Left ventricle myocardium inferior (tissue), 1 donor: ENCODE measurements around the gene PKP1. TPM values are rescaled to one million over a fixed set of nuclear protein-coding genes. Genes with fewer than 3 reads are reported as not detected.

ENCODE experiments used
- DNase-seq: peaks from one replicate; pipeline ENCODE4 v3.0.0-alpha.2; 2020
- H3K27ac ChIP-seq: fragments of 200-600 bp; replicated peaks from 2 replicates; pipeline ENCODE4 v1.8.0; 2021
- H3K27me3 ChIP-seq: fragments of 200-600 bp; 2 replicates; pipeline ENCODE4 v1.8.0; 2021; ENCODE audit warnings: low read depth
- H3K36me3 ChIP-seq: fragments of 200-600 bp; 2 replicates; pipeline ENCODE4 v1.8.0; 2021
- H3K4me1 ChIP-seq: fragments of 200-600 bp; 2 replicates; pipeline ENCODE4 v1.8.0; 2021
- H3K4me3 ChIP-seq: fragments of 200-600 bp; 2 replicates; pipeline ENCODE4 v1.8.0; 2021; ENCODE audit warnings: mild to moderate bottlenecking, moderate library complexity
- H3K9me3 ChIP-seq: fragments of 200-600 bp; replicated peaks from 2 replicates; pipeline ENCODE4 v1.8.0; 2021
- intact Hi-C: fragments of 100-400 bp; cut with micrococcal nuclease; formaldehyde crosslinking; loops from one replicate; pipeline ENCODE4 v1.11.0; 2022
- total RNA-seq: library from RNA; stranded (reverse); fragmentation: NEBNext Ultra II Directional; extraction: Animal tissue kit (Norgen Biotek cat#: 25700); gene quantifications from one replicate; pipeline ENCODE4 v1.2.1, GENCODE V29; 2021
- TF ChIP-seq, protein P1 (sequence below): fragments of 200-600 bp; IDR thresholded peaks from 2 replicates; pipeline ENCODE4 v1.8.0; 2021; ENCODE audit warnings: antibody characterized with exemption, mild to moderate bottlenecking, borderline replicate concordance
- donor health status: DM: no; HTN: yes; CAD: no; lungs with severe emphysema.

PKP1 gene
- total RNA-seq, 1 donor from 2014 or later: 0.38 TPM

DNA sequence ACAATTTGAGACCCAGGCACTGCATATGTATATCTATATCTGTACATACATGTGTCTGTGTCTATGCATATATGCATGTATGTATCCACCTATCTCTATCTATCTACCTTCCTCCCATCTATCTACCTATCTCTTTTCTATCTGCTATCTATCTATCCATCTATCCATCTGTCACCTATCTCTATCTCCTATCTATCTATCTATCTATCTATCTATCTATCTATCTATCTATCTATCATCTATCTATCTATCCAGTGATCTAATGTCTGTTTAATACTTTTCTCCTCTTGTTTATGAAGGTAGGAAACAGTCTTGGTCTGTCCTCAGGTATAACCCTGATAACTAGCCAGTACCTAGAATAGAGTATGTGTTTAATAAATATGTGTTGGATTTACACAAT is 68.3 kb downstream of the PKP1 start:
- TF ChIP-seq, protein P1, sequence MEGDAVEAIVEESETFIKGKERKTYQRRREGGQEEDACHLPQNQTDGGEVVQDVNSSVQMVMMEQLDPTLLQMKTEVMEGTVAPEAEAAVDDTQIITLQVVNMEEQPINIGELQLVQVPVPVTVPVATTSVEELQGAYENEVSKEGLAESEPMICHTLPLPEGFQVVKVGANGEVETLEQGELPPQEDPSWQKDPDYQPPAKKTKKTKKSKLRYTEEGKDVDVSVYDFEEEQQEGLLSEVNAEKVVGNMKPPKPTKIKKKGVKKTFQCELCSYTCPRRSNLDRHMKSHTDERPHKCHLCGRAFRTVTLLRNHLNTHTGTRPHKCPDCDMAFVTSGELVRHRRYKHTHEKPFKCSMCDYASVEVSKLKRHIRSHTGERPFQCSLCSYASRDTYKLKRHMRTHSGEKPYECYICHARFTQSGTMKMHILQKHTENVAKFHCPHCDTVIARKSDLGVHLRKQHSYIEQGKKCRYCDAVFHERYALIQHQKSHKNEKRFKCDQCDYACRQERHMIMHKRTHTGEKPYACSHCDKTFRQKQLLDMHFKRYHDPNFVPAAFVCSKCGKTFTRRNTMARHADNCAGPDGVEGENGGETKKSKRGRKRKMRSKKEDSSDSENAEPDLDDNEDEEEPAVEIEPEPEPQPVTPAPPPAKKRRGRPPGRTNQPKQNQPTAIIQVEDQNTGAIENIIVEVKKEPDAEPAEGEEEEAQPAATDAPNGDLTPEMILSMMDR: no peak
- intact Hi-C loops: no loop called here
- Histone ChIP-seq H3K27ac (no peak overlapping the region), H3K9me3 (no peaks in the 10 kb centered on the region), H3K36me3 (no peaks in the 10 kb centered on the region), H3K4me3 (no peak overlapping the region), H3K4me1 (peaks cover 16% of the 10 kb centered on the region), H3K27me3 (peaks cover 7% of the 10 kb centered on the region)
- DNase-seq: no peak

DNA sequence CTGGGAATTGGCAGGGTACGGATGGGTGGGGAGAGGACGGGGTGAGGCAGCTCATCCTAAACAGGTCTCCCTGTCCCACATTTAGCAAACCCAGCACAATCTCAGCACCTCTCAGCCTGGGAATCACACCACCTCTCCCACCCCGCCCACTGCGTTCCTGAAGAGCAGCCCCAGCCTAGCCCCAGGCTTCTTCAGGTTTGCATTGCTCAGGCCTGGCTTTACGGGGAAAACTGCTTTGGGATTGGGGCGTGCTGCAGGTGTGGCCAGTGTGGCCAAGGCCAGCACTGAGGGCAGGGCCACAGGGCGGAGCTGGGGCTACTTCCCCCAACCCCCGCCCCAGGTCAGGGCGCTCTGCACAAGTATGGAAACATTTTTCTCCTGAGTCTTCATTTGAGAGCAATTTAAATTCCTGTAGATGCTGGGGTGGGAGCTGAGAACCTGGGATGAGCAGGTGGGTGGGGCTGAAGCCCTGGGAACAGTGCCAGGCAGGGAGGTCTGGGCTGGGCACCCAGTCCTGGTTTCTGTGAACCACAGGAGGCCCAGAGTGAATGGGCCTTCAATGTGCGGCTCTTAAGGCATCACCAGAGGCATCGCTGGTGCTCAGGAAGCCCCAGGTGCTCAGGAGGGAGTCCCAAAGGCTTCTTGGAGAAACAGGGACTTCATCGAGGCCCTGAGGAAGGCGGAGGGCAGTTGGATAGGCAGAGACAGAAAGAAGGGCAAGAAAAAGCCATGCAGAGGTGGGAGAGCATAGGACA is 70.1 kb downstream of the PKP1 start:
- Histone ChIP-seq H3K27ac (no peak overlapping the region), H3K9me3 (no peaks in the 10 kb centered on the region), H3K27me3 (no peaks in the 10 kb centered on the region), H3K4me3 (no peak overlapping the region), H3K4me1 (peaks cover 12% of the 10 kb centered on the region), H3K36me3 (no peaks in the 10 kb centered on the region)
- peak; percentile 12 for DNase-seq
- TF ChIP-seq, protein P1: no peak
- intact Hi-C loops: no loop called here

DNA sequence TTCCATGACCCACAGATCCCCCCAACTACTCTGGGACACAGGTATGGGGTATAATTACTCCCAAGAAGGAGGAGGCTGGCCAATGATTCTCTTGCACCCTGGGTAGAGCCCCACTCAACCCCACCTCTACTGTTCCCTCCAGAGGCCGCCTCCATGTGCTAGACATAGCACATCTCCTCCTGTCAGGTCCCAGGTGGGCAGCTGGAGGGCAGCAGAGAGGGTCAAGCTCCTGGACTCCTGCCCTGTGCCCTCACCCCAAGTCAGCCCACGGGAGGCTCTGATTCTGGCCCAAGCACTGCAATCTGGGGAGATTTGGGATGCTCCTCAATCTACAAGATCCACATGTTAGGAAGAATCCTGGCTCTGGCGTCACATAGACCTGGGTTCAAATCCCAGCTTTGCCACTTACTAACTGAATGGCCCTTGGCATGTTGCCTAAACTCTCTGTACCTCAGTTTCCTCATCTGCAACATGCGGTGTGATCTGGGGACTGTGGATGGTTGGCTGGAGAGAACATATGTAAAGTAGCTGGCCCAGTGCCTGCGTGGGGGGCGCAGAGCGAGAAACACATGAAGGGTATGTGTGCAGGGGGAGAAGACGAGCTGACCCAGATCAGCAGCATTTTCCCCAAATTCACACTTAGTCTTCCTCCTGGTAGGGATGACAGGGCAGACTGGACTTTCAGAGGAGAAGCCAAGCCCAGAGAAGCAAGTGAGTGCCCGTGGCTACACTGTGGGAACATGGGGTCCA is 71.0 kb downstream of the PKP1 start:
- Histone ChIP-seq H3K27ac (no peak overlapping the region), H3K4me3 (no peak overlapping the region), H3K4me1 (peaks cover 13% of the 10 kb centered on the region), H3K27me3 (no peaks in the 10 kb centered on the region), H3K9me3 (no peaks in the 10 kb centered on the region), H3K36me3 (peaks cover 5% of the 10 kb centered on the region)
- intact Hi-C loops: no loop called here
- peak; percentile 10 for DNase-seq
- TF ChIP-seq, protein P1: no peak

DNA sequence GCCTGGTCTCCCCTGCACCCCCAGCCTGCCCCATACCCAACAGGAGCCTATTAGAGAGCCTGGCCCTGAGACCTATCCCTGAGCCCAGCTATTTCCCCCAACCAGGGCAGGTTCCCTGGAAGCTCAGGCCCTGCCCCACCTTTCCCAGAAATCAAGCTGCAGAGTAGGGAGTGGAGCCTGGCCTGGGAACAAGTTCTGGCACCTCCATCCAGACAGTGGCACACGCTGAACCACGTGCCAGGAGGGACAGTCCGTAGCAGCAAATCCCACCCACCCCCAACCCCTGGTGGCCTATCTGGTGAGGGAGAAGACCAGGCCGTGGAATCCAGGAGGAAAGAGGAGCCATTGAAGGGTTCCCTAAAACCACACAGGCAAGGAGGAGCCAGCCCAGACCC is 71.6 kb downstream of the PKP1 start:
- Histone ChIP-seq H3K27me3 (no peaks in the 10 kb centered on the region), H3K9me3 (no peaks in the 10 kb centered on the region), H3K4me1 (peaks cover 13% of the 10 kb centered on the region), H3K27ac (no peak overlapping the region), H3K4me3 (no peak overlapping the region), H3K36me3 (peaks cover 11% of the 10 kb centered on the region)
- peak; percentile 14 for DNase-seq
- intact Hi-C loops: no loop called here
- TF ChIP-seq, protein P1: no peak

DNA sequence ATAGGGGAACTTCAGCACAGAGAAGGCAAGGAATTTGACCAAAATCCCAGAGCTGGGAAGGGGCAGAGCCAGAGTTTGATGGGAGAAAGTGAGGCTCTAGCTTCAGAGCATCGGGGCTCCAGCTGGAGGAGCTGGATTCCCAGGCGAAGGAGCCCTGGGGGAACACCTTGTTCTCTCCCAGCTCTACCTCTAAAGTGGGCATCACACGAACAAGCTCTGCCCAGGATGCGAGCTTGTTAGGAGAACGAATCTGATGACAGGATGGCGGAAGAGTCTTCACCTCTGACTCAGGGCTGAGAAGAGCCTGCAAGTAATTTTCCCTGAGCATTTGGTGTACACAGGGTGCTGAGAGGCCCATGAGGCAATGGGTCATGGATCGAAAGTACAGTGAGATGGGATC is 72.2 kb downstream of the PKP1 start:
- TF ChIP-seq, protein P1: no peak
- Histone ChIP-seq H3K27ac (no peak overlapping the region), H3K4me1 (peaks cover 13% of the 10 kb centered on the region), H3K4me3 (no peak overlapping the region), H3K36me3 (peaks cover 17% of the 10 kb centered on the region), H3K27me3 (no peaks in the 10 kb centered on the region), H3K9me3 (no peaks in the 10 kb centered on the region)
- intact Hi-C loops: no loop called here
- DNase-seq: no peak
